OCI-LY3 (cell line): ENCODE results near the gene RIPK4.

Source experiments
- EZH2phosphoT487 ChIP-seq: fragments of 200-600 bp; shearing (Covaris generic); IDR thresholded peaks from 2 replicates; pipeline ENCODE4 v1.6.1; 2018; ENCODE audit warnings: antibody characterized with exemption, mixed run types, low read depth
- TF ChIP-seq, protein P1 (sequence below): fragments of 200-600, 300-600 bp; sonication (generic); IDR thresholded peaks from 2 replicates; pipeline ENCODE4 v1.5.1; 2014; ENCODE audit warnings: antibody characterized with exemption, low read length, low read depth

DNA sequence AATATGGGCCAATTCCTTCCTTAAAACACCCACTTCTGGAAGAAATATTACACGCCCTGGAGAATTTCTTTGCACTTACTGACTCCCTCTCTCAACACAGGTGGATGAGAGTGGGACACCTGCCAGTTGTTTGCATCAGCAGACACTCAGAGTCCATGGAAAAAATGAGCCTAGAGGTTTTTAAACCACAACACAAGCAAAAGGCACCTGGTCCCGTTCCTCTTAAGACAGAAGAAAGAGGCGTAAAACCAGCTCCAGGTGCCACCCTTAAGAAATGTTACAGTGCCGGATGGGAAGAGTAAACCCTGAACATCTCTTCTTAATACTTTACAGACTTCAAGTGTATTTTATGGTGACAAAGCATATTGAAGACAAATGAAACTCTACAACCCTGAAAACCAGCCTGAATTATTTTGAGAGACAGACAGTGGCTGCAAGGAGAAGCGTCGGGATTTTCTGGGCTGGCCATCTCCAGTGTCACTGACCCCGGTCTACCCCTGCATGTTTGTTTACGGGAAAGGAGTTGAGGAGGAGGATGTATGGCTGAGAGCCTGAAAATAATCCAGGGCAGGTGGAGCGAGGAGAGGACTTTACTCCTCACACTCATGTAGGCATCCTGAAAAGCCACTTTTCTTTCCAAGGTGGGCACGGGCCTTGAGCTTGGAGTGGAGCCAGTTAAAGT, 7.8 kb upstream of the RIPK4 start:
- TF ChIP-seq, protein P1, sequence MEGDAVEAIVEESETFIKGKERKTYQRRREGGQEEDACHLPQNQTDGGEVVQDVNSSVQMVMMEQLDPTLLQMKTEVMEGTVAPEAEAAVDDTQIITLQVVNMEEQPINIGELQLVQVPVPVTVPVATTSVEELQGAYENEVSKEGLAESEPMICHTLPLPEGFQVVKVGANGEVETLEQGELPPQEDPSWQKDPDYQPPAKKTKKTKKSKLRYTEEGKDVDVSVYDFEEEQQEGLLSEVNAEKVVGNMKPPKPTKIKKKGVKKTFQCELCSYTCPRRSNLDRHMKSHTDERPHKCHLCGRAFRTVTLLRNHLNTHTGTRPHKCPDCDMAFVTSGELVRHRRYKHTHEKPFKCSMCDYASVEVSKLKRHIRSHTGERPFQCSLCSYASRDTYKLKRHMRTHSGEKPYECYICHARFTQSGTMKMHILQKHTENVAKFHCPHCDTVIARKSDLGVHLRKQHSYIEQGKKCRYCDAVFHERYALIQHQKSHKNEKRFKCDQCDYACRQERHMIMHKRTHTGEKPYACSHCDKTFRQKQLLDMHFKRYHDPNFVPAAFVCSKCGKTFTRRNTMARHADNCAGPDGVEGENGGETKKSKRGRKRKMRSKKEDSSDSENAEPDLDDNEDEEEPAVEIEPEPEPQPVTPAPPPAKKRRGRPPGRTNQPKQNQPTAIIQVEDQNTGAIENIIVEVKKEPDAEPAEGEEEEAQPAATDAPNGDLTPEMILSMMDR, result no peak
- no peak for TF ChIP-seq EZH2phosphoT487
